AG04449 (cell line): ENCODE measurements around the gene RABGAP1.

Source experiments
- CTCF ChIA-PET: fragments of 350-600 bp; formaldehyde crosslinking; extraction: SDS; loops from one replicate; lab custom pipeline; 2021; ENCODE audit warnings: antibody characterized with exemption; lab: Yijun Ruan, JAX
- POLR2A ChIA-PET: fragments of 400-600, 350-600 bp; formaldehyde crosslinking; extraction: SDS; loops from one replicate; lab custom pipeline; 2020; ENCODE audit warnings: antibody characterized with exemption, inconsistent platforms; lab: Yijun Ruan, JAX
- DNase-seq: peaks from one replicate; pipeline ENCODE4 v3.0.0-alpha.2; 2010; ENCODE audit warnings: low read depth, low spot score
- H3K4me3 ChIP-seq: 2 replicates; pipeline ENCODE4 v1.5.1; 2011; ENCODE audit warnings: low read depth, mild to moderate bottlenecking, control low read depth, low read length
- TF ChIP-seq, protein P1 (sequence below): IDR thresholded peaks from one replicate; pipeline ENCODE4 v1.5.1; 2011; ENCODE audit warnings: mild to moderate bottlenecking, moderate library complexity, low read length, control low read depth, inconsistent platforms; ENCODE audit not compliant: insufficient read depth; ENCODE audit errors: missing control alignments

The RABGAP1 gene

DNA sequence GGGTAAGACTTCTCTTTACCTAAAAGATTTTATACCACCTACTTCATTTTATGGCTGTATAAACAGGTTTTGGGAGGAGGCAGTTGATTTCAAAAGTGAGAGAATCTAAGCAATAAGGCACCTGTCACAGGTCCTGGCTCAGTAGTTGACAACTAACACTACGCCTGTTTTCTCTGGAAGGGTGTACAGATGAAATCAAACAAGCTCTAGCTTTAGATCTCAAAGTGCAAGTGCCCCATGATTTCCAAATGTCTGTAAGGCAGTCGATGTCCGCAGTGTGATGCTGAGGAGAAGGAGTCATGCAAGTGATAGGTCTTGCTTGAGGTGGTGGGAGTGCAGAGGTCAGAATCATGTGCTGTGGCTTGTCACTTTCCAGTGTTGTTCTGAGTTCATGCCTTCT, 158.7 kb downstream of the RABGAP1 start:
- ChIA-PET CTCF (interaction anchor here (0.7 to 1.4 kb wide), 5 partner anchors 9 to 254 kb away, joined by 3 to 5 read pairs (median 3); no protein-coding TSS in a partner anchor), POLR2A (no interaction called here)
- no peak for DNase-seq
- TF ChIP-seq, protein P1, sequence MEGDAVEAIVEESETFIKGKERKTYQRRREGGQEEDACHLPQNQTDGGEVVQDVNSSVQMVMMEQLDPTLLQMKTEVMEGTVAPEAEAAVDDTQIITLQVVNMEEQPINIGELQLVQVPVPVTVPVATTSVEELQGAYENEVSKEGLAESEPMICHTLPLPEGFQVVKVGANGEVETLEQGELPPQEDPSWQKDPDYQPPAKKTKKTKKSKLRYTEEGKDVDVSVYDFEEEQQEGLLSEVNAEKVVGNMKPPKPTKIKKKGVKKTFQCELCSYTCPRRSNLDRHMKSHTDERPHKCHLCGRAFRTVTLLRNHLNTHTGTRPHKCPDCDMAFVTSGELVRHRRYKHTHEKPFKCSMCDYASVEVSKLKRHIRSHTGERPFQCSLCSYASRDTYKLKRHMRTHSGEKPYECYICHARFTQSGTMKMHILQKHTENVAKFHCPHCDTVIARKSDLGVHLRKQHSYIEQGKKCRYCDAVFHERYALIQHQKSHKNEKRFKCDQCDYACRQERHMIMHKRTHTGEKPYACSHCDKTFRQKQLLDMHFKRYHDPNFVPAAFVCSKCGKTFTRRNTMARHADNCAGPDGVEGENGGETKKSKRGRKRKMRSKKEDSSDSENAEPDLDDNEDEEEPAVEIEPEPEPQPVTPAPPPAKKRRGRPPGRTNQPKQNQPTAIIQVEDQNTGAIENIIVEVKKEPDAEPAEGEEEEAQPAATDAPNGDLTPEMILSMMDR: no peak
- H3K4me3 ChIP-seq: no peak overlapping the region

DNA sequence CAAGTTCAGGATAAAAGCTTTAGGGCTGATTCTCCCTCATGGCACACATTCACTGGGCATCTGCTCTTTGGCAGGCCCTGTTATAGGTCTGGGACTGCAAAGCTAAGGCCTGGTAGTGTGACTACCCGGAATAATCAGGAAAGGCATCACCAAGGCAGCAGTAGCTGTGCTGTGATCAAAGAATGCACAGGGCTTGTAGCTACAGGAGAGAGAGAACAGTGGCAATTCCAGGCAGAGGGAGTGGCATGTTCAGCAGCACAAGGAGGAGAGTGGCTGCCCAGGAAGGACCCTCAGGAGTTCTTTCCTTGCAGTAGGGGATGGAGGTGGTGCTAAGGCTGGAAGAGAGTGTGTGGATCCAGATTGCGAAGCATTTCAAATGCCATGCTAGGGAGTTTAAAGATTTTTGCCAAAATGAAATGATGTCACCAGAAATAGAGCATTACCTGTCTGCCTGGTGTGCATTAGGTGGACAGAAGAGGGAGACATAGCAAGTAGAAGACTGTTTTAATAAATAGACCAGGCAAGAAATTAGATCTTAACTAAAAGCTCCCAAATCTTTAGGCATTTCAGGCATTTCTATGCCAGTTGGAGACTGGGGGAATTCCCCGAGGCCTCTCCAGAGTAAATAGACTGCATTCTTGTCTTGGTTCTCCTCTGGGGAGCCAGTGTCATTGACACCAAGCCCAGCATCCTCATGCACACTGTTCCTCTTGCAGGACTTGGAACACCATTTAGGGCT, 161.7 kb downstream of the RABGAP1 start:
- POLR2A ChIA-PET: no interaction called here

GRCh38 chr9:123104807-123105206, 164.0 kb downstream of the RABGAP1 start:
- POLR2A ChIA-PET: no interaction called here
- TF ChIP-seq, protein P1: no peak
- CTCF ChIA-PET: interaction anchor here (3.0 to 7.0 kb wide), 3 partner anchors 13 to 247 kb away, joined by 11 to 107 read pairs (median 44); no protein-coding TSS in a partner anchor
- DNase-seq: no peak
- no peak overlapping the region for H3K4me3 ChIP-seq

More for the DNA sequence above, 161.7 kb downstream of the RABGAP1 start:
- CTCF ChIA-PET: interaction anchor here (0.6 to 7.0 kb wide), 18 partner anchors 10 to 283 kb away, joined by 3 to 107 read pairs (median 4); no protein-coding TSS in a partner anchor
- TF ChIP-seq, protein P1: peak; percentile 17
- H3K4me3 ChIP-seq: no peak overlapping the region
- DNase-seq: peak; percentile 16

DNA sequence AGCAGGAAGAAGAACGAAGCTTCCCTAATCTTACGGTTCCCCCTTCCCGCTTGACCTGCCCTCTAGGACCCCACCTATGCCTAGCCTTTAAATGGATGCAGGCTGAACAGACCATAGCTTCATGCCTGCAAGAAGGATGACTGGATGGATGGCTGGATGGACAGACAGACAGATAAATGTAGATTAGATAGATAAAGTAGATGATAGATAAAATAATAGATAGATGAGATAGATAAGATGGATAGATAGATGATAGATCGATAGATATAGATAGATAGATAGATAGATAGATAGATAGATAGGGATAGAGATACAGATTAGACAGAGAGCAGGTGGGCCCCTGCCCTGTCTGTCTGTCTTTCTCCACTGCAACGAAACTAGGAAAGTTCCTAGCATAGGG, 164.7 kb downstream of the RABGAP1 start:
- CTCF ChIA-PET: interaction anchor here (0.9 to 7.0 kb wide), 3 partner anchors 10 to 246 kb away, joined by 4 to 107 read pairs (median 44); no protein-coding TSS in a partner anchor
- TF ChIP-seq, protein P1: no peak
- no peak for DNase-seq
- POLR2A ChIA-PET: interaction anchor here (0.8 kb wide), 1 partner anchor 13 kb away, joined by 4 read pairs; no protein-coding TSS in a partner anchor
- no peak overlapping the region for H3K4me3 ChIP-seq

GRCh38 chr9:123107639-123108285, 166.9 kb downstream of the RABGAP1 start:
- no peak overlapping the region for H3K4me3 ChIP-seq
- ChIA-PET CTCF (no interaction called here), POLR2A (no interaction called here)
- TF ChIP-seq, protein P1: no peak
- no peak for DNase-seq

- no peak for DNase-seq
- TF ChIP-seq, protein P1: no peak
- POLR2A ChIA-PET: no interaction called here
- CTCF ChIA-PET: no interaction called here
- no peak overlapping the region for H3K4me3 ChIP-seq
These were observed 168.2 kb downstream of the RABGAP1 start for GRCh38 chr9:123108976-123109375.
